HG03135 (cell line): ENCODE data around the gene TMEM52B.

Source experiments
- ATAC-seq: cut with Tn5 transposase; IDR thresholded peaks from one replicate; pipeline ENCODE4 v1.9.1; 2021; ENCODE audit warnings: mild to moderate bottlenecking, moderate library complexity; ENCODE audit not compliant: unreplicated experiment

Gene TMEM52B

GRCh38 chr12:10238526-10238925, 59.7 kb downstream of the TMEM52B start:
- no peak for ATAC-seq

DNA sequence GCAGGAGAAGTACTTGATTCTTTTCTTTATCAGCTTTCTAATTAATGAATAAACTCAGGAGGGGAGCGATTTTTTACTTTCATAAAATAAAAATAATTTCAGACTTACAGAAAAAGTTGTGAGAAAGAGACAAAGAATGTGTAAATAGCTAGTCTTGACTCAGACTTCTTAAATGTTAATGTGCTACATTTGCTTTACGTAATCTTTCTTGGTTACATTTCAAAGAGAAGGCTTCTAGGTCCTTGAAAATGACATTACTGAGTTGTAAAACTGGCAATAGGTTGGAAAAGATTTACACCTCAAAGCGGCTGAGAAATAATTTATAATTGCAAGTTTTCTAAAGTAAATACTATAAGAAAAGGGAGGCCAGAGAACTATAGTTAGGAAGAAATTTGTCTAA, 62.5 kb downstream of the TMEM52B start:
- no peak for ATAC-seq
